ENCODE measurements around the gene FURIN. TPM values are rescaled to one million over a fixed set of nuclear protein-coding genes. Genes with fewer than 3 reads are reported as not detected.

Gene FURIN
- total RNA-seq, 1 experiment from 2014 or later: 62.0 TPM

GRCh38 chr15:90838544-90838943 lies 29.8 kb upstream of the FURIN start:
- ATAC-seq (no peak), DNase-seq (ENCODE audit: low read depth, low spot score) (no peak)
- Histone ChIP-seq H3K9me3 (ENCODE audit: control insufficient read depth, insufficient read depth, low read depth, low read length) (no peaks in the 10 kb centered on the region), H3K36me3 (ENCODE audit: control insufficient read depth, insufficient read depth, low read length) (no peaks in the 10 kb centered on the region), H3K27ac (ENCODE audit: low read length) (no peak overlapping the region), H3K4me1 (ENCODE audit: control insufficient read depth, insufficient read depth, low read length) (no peaks in the 10 kb centered on the region), H3K4me3 (ENCODE audit: low read depth in 2 of 2, low read length in 2 of 2) (no peak overlapping the region), H3K27me3 (ENCODE audit: control insufficient read depth, insufficient read depth, low read length) (no peaks in the 10 kb centered on the region)
- intact Hi-C loops (cut with micrococcal nuclease; ENCODE audit: unreplicated experiment) (no loop called here), in situ Hi-C loops (cut with HindIII; ENCODE audit: low pct_unique_long_range_greater_than_20kb, low sequenced_read_pairs) (no loop called here)
- no TSS peak for BruUV-seq (replicated peaks)
- no peak for TF ChIP-seq TCF7L2 (IDR thresholded peaks at IDR 0.05; ENCODE audit: low read depth, low read length)
- no peak for TF ChIP-seq REST (IDR thresholded peaks at IDR 0.05; ENCODE audit: insufficient read depth in 1 of 2, low read depth in 2 of 2, low read length in 1 of 2)
- no peak for TF ChIP-seq POLR2AphosphoS5 (IDR thresholded peaks at IDR 0.05; ENCODE audit: low read depth, low read length)
- no peak for TF ChIP-seq SIN3A (IDR thresholded peaks at IDR 0.05; ENCODE audit: borderline replicate concordance, insufficient read depth, low read depth, low read length)
- no peak for TF ChIP-seq CTCF (IDR thresholded peaks at IDR 0.05)
- POLR2A ChIA-PET: no interaction called here
- CTCF ChIA-PET: no interaction called here

GRCh38 chr15:90839187-90840071 lies 29.0 kb upstream of the FURIN start:
- 0 out of 2 replicates have a peak, but pooled peaks have one; percentile 29 for ATAC-seq
- BruUV-seq (replicated peaks): no TSS peak
- Histone ChIP-seq H3K9me3 (ENCODE audit: control insufficient read depth, insufficient read depth, low read depth, low read length) (no peaks in the 10 kb centered on the region), H3K27ac (ENCODE audit: low read length) (no peak overlapping the region), H3K4me1 (ENCODE audit: control insufficient read depth, insufficient read depth, low read length) (no peaks in the 10 kb centered on the region), H3K36me3 (ENCODE audit: control insufficient read depth, insufficient read depth, low read length) (no peaks in the 10 kb centered on the region), H3K4me3 (ENCODE audit: low read depth in 2 of 2, low read length in 2 of 2) (no peak overlapping the region), H3K27me3 (ENCODE audit: control insufficient read depth, insufficient read depth, low read length) (no peaks in the 10 kb centered on the region)
- ChIA-PET CTCF (interaction anchor here (0.5 to 0.6 kb wide), 2 partner anchors 20 to 627 kb away, joined by 3 to 5 read pairs; no protein-coding TSS in a partner anchor), POLR2A (interaction anchor here (0.5 kb wide), 1 partner anchor 21 kb away, joined by 3 read pairs; no protein-coding TSS in a partner anchor)
- intact Hi-C loops (cut with micrococcal nuclease; ENCODE audit: unreplicated experiment): no loop called here
- TF ChIP-seq REST (IDR thresholded peaks at IDR 0.05; ENCODE audit: insufficient read depth in 1 of 2, low read depth in 2 of 2, low read length in 1 of 2): no peak
- TF ChIP-seq POLR2AphosphoS5 (IDR thresholded peaks at IDR 0.05; ENCODE audit: low read depth, low read length): no peak
- TF ChIP-seq SIN3A (IDR thresholded peaks at IDR 0.05; ENCODE audit: borderline replicate concordance, insufficient read depth, low read depth, low read length): no peak
- TF ChIP-seq TCF7L2 (IDR thresholded peaks at IDR 0.05; ENCODE audit: low read depth, low read length): no peak
- TF ChIP-seq CTCF (IDR thresholded peaks at IDR 0.05): no peak
- DNase-seq (ENCODE audit: low read depth, low spot score): no peak
- in situ Hi-C loops (cut with HindIII; ENCODE audit: low pct_unique_long_range_greater_than_20kb, low sequenced_read_pairs): no loop called here
